Body of pancreas (tissue), 4 donors: ENCODE results near the gene ACVR1C.

ENCODE experiments used
- CTCF ChIP-seq, 7 experiments: fragments of 450-650 bp in 4 of 7; fragments of 200-600 bp in 3 of 7; sonication (generic) in 3 of 7; IDR thresholded peaks; one replicate each; pipeline ENCODE4 v1.5.1; 2016 to 2019; ENCODE audit warnings: antibody characterized with exemption in 7 of 7
- POLR2A ChIP-seq, 3 donors: fragments of 450-650 bp; IDR thresholded peaks; one replicate each; pipeline ENCODE4 v1.6.1; 2016; ENCODE audit warnings: antibody characterized with exemption in 3 of 3, mild to moderate bottlenecking in 2 of 3

- no peak for TF ChIP-seq CTCF (IDR thresholded peaks at IDR 0.05)
- TF ChIP-seq POLR2A (IDR thresholded peaks at IDR 0.05): no peak
These were observed 150.7 kb downstream of the ACVR1C start for GRCh38 chr2:157477919-157478318.
